ENCODE measurements around the gene CYP4F11.
A peak's percentile ranks its signal among the peaks of the same experiment; 100 is the strongest.
"Not testable (repeated sequence)": the region's sequence is repeated elsewhere in the genome, so short reads cannot be mapped to it uniquely, and the experiment has no call there.

The CYP4F11 gene

GRCh38 chr19:15885919-15886318, 48.4 kb downstream of the CYP4F11 start:
- Histone ChIP-seq H2BK15ac (replicated peaks; ENCODE audit: low read depth) (no peak overlapping the region), H3K27me3 (ENCODE audit: insufficient read depth, low read length, poor library complexity) (no peaks in the 10 kb centered on the region), H2AK5ac (ENCODE audit: low read length) (no peak overlapping the region), H4K5ac (ENCODE audit: low read length) (no peak overlapping the region), H3K4me3 (ENCODE audit: low read length) (no peak overlapping the region), H4K8ac (ENCODE audit: low read depth, low read length) (no peak overlapping the region), H2BK120ac (ENCODE audit: low read depth, low read length) (no peak overlapping the region), H3K27ac (ENCODE audit: low read depth, low read length) (no peak overlapping the region), H3K9ac (ENCODE audit: low read length) (no peak overlapping the region), H3K23ac (ENCODE audit: low read length) (no peak overlapping the region), H2BK5ac (ENCODE audit: low read length) (no peak overlapping the region), H3K4me1 (ENCODE audit: control insufficient read depth, low read depth, low read length) (no peaks in the 10 kb centered on the region), H3K79me1 (ENCODE audit: low read length) (no peaks in the 10 kb centered on the region), H3K79me2 (ENCODE audit: control insufficient read depth, insufficient read depth, low read length) (no peaks in the 10 kb centered on the region), H3K4me2 (ENCODE audit: low read length) (no peak overlapping the region), H3K36me3 (ENCODE audit: control insufficient read depth, insufficient read depth, low read length) (no peaks in the 10 kb centered on the region), H3K56ac (ENCODE audit: low read length) (no peak overlapping the region), H3K4ac (ENCODE audit: low read depth, low read length) (no peak overlapping the region), H3K18ac (ENCODE audit: low read length) (no peak overlapping the region)
- no peak for DNase-seq
- no CpG with 5 or more reads among the region's 7 CpGs for WGBS (ENCODE audit: extremely low coverage, insufficient coverage, low lambda C conversion rate)

GRCh38 chr19:15885167-15885566, 49.2 kb downstream of the CYP4F11 start:
- H3K56ac ChIP-seq (ENCODE audit: low read length): no peak overlapping the region
- no peak overlapping the region for H4K8ac ChIP-seq (ENCODE audit: low read depth, low read length)
- H3K4me2 ChIP-seq (ENCODE audit: low read length): no peak overlapping the region
- H4K5ac ChIP-seq (ENCODE audit: low read length): no peak overlapping the region
- no peak overlapping the region for H2BK120ac ChIP-seq (ENCODE audit: low read depth, low read length)
- H3K4me1 ChIP-seq (ENCODE audit: control insufficient read depth, low read depth, low read length): no peaks in the 10 kb centered on the region
- no CpG with 5 or more reads among the region's 3 CpGs for WGBS (ENCODE audit: extremely low coverage, insufficient coverage, low lambda C conversion rate)
- DNase-seq: no peak
- H3K27me3 ChIP-seq (ENCODE audit: insufficient read depth, low read length, poor library complexity): no peaks in the 10 kb centered on the region
- no peak overlapping the region for H3K23ac ChIP-seq (ENCODE audit: low read length)
- no peak overlapping the region for H3K27ac ChIP-seq (ENCODE audit: low read depth, low read length)
- H3K79me1 ChIP-seq (ENCODE audit: low read length): no peaks in the 10 kb centered on the region
- H3K4me3 ChIP-seq (ENCODE audit: low read length): no peak overlapping the region
- no peak overlapping the region for H3K18ac ChIP-seq (ENCODE audit: low read length)
- no peak overlapping the region for H3K9ac ChIP-seq (ENCODE audit: low read length)
- no peak overlapping the region for H2BK15ac ChIP-seq (replicated peaks; ENCODE audit: low read depth)
- H2BK5ac ChIP-seq (ENCODE audit: low read length): no peak overlapping the region
- no peaks in the 10 kb centered on the region for H3K36me3 ChIP-seq (ENCODE audit: control insufficient read depth, insufficient read depth, low read length)
- no peak overlapping the region for H3K4ac ChIP-seq (ENCODE audit: low read depth, low read length)
- no peaks in the 10 kb centered on the region for H3K79me2 ChIP-seq (ENCODE audit: control insufficient read depth, insufficient read depth, low read length)
- no peak overlapping the region for H2AK5ac ChIP-seq (ENCODE audit: low read length)

GRCh38 chr19:15883329-15883728, 51.0 kb downstream of the CYP4F11 start:
- not testable (repeated sequence) for H3K23ac ChIP-seq (ENCODE audit: low read length); H3K27ac ChIP-seq (ENCODE audit: low read depth, low read length); H2AK5ac ChIP-seq (ENCODE audit: low read length); H3K79me2 ChIP-seq (ENCODE audit: control insufficient read depth, insufficient read depth, low read length); H4K5ac ChIP-seq (ENCODE audit: low read length); DNase-seq; H4K8ac ChIP-seq (ENCODE audit: low read depth, low read length); H3K9ac ChIP-seq (ENCODE audit: low read length); H3K27me3 ChIP-seq (ENCODE audit: insufficient read depth, low read length, poor library complexity); H3K4me3 ChIP-seq (ENCODE audit: low read length); H3K79me1 ChIP-seq (ENCODE audit: low read length); H2BK15ac ChIP-seq (replicated peaks; ENCODE audit: low read depth); H3K36me3 ChIP-seq (ENCODE audit: control insufficient read depth, insufficient read depth, low read length); H3K4me1 ChIP-seq (ENCODE audit: control insufficient read depth, low read depth, low read length); H2BK120ac ChIP-seq (ENCODE audit: low read depth, low read length); H3K4ac ChIP-seq (ENCODE audit: low read depth, low read length); H3K4me2 ChIP-seq (ENCODE audit: low read length); H3K56ac ChIP-seq (ENCODE audit: low read length); H2BK5ac ChIP-seq (ENCODE audit: low read length); H3K18ac ChIP-seq (ENCODE audit: low read length)
- WGBS (ENCODE audit: extremely low coverage, insufficient coverage, low lambda C conversion rate): no CpG with 5 or more reads among the region's 3 CpGs

GRCh38 chr19:15874821-15875474, 59.4 kb downstream of the CYP4F11 start:
- no peaks in the 10 kb centered on the region for H3K36me3 ChIP-seq (ENCODE audit: control insufficient read depth, insufficient read depth, low read length)
- no peak overlapping the region for H3K56ac ChIP-seq (ENCODE audit: low read length)
- H2BK15ac ChIP-seq (replicated peaks; ENCODE audit: low read depth): no peak overlapping the region
- no peaks in the 10 kb centered on the region for H3K4me1 ChIP-seq (ENCODE audit: control insufficient read depth, low read depth, low read length)
- no peak overlapping the region for H3K4me3 ChIP-seq (ENCODE audit: low read length)
- H2BK5ac ChIP-seq (ENCODE audit: low read length): no peak overlapping the region
- no peak overlapping the region for H2BK120ac ChIP-seq (ENCODE audit: low read depth, low read length)
- no peak overlapping the region for H3K18ac ChIP-seq (ENCODE audit: low read length)
- H3K23ac ChIP-seq (ENCODE audit: low read length): no peak overlapping the region
- no peak overlapping the region for H3K4me2 ChIP-seq (ENCODE audit: low read length)
- no peak overlapping the region for H4K5ac ChIP-seq (ENCODE audit: low read length)
- no CpG with 5 or more reads among the region's 4 CpGs for WGBS (ENCODE audit: extremely low coverage, insufficient coverage, low lambda C conversion rate)
- no peak for DNase-seq
- no peaks in the 10 kb centered on the region for H3K27me3 ChIP-seq (ENCODE audit: insufficient read depth, low read length, poor library complexity)
- no peaks in the 10 kb centered on the region for H3K79me1 ChIP-seq (ENCODE audit: low read length)
- no peak overlapping the region for H3K4ac ChIP-seq (ENCODE audit: low read depth, low read length)
- no peak overlapping the region for H3K9ac ChIP-seq (ENCODE audit: low read length)
- no peak overlapping the region for H2AK5ac ChIP-seq (ENCODE audit: low read length)
- no peak overlapping the region for H4K8ac ChIP-seq (ENCODE audit: low read depth, low read length)
- no peak overlapping the region for H3K27ac ChIP-seq (ENCODE audit: low read depth, low read length)
- H3K79me2 ChIP-seq (ENCODE audit: control insufficient read depth, insufficient read depth, low read length): no peaks in the 10 kb centered on the region

DNA sequence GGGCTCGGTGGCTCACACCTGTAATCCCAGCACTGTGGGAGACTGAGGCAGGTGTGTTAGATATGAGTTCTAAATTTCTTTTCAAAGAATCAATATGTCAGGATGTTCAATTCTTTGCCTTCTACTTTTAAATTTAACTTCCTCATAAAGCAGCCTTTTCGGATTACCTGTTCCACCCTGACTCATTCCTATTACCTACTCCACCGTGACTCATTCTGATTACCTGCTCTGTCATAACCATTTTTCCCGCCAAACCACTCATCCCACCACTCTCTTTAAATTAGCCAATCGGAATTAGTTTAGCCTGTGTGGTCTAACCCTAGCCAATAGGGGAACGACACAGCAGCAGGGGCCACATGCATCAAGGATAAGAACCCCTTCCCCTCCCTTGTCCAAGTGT, 60.6 kb downstream of the CYP4F11 start:
- H4K5ac ChIP-seq (ENCODE audit: low read length); H2AK5ac ChIP-seq (ENCODE audit: low read length); H2BK5ac ChIP-seq (ENCODE audit: low read length); H3K79me1 ChIP-seq (ENCODE audit: low read length); DNase-seq; H2BK15ac ChIP-seq (replicated peaks; ENCODE audit: low read depth); H3K27me3 ChIP-seq (ENCODE audit: insufficient read depth, low read length, poor library complexity); H3K4me1 ChIP-seq (ENCODE audit: control insufficient read depth, low read depth, low read length); H2BK120ac ChIP-seq (ENCODE audit: low read depth, low read length); H3K9ac ChIP-seq (ENCODE audit: low read length); H3K18ac ChIP-seq (ENCODE audit: low read length); H3K56ac ChIP-seq (ENCODE audit: low read length); H3K4me2 ChIP-seq (ENCODE audit: low read length); H3K36me3 ChIP-seq (ENCODE audit: control insufficient read depth, insufficient read depth, low read length); H3K4me3 ChIP-seq (ENCODE audit: low read length); H3K23ac ChIP-seq (ENCODE audit: low read length); H4K8ac ChIP-seq (ENCODE audit: low read depth, low read length); H3K4ac ChIP-seq (ENCODE audit: low read depth, low read length); H3K79me2 ChIP-seq (ENCODE audit: control insufficient read depth, insufficient read depth, low read length); H3K27ac ChIP-seq (ENCODE audit: low read depth, low read length): not testable (repeated sequence)
- WGBS (ENCODE audit: extremely low coverage, insufficient coverage, low lambda C conversion rate): no CpG with 5 or more reads among the region's 6 CpGs

GRCh38 chr19:15871570-15871969, 62.8 kb downstream of the CYP4F11 start:
- DNase-seq: peak; percentile 46

More at GRCh38 chr19:15871570-15871969, 62.8 kb downstream of the CYP4F11 start:
- Histone ChIP-seq H3K56ac (ENCODE audit: low read length) (no peak overlapping the region), H3K4ac (ENCODE audit: low read depth, low read length) (no peak overlapping the region), H3K79me2 (ENCODE audit: control insufficient read depth, insufficient read depth, low read length) (no peaks in the 10 kb centered on the region), H2AK5ac (ENCODE audit: low read length) (no peak overlapping the region), H2BK5ac (ENCODE audit: low read length) (no peak overlapping the region), H3K79me1 (ENCODE audit: low read length) (no peaks in the 10 kb centered on the region), H3K4me2 (ENCODE audit: low read length) (no peak overlapping the region), H3K27ac (ENCODE audit: low read depth, low read length) (no peak overlapping the region), H4K8ac (ENCODE audit: low read depth, low read length) (no peak overlapping the region), H3K23ac (ENCODE audit: low read length) (no peak overlapping the region), H3K4me1 (ENCODE audit: control insufficient read depth, low read depth, low read length) (no peaks in the 10 kb centered on the region), H3K9ac (ENCODE audit: low read length) (no peak overlapping the region), H3K4me3 (ENCODE audit: low read length) (no peak overlapping the region), H3K36me3 (ENCODE audit: control insufficient read depth, insufficient read depth, low read length) (no peaks in the 10 kb centered on the region), H2BK120ac (ENCODE audit: low read depth, low read length) (no peak overlapping the region), H3K27me3 (ENCODE audit: insufficient read depth, low read length, poor library complexity) (no peaks in the 10 kb centered on the region), H3K18ac (ENCODE audit: low read length) (no peak overlapping the region), H2BK15ac (replicated peaks; ENCODE audit: low read depth) (no peak overlapping the region), H4K5ac (ENCODE audit: low read length) (no peak overlapping the region)
- WGBS (ENCODE audit: extremely low coverage, insufficient coverage, low lambda C conversion rate): no CpG with 5 or more reads among the region's 11 CpGs
